ENCODE data around the gene GOSR2. TPM values are rescaled to one million over a fixed set of nuclear protein-coding genes. Genes with fewer than 3 reads are reported as not detected.
A peak's percentile ranks its signal among the peaks of the same experiment; 100 is the strongest.

The GOSR2 gene
- total and polyA plus RNA-seq, 2 of the 13 experiments (the other 11 are each of a cell fraction or from before 2014, with no cell fraction given): 61.5 to 63.9 TPM

GRCh38 chr17:46922804-46923635, at the start of gene GOSR2 (continued):
- TF ChIP-seq MLLT10 (CRISPR knock-in tag; IDR thresholded peaks at IDR 0.05) (no peak), GABPA (IDR thresholded peaks at IDR 0.05; ENCODE audit: low read depth, low read length) (peak; percentile 99), GABPA (CRISPR knock-in tag; IDR thresholded peaks at IDR 0.05; ENCODE audit: low read depth) (peak; percentile 100), GLI4 (CRISPR knock-in tag; IDR thresholded peaks at IDR 0.05; ENCODE audit: borderline replicate concordance) (no peak), HOXD1 (CRISPR knock-in tag; IDR thresholded peaks at IDR 0.05) (no peak), DMAP1 (CRISPR knock-in tag; IDR thresholded peaks at IDR 0.05) (peak; percentile 99), IRF1 (CRISPR knock-in tag; IDR thresholded peaks at IDR 0.05; ENCODE audit: low read depth) (0 out of 2 replicates have a peak, but pooled peaks have one; percentile 73), ATF4 (CRISPR knock-in tag; IDR thresholded peaks at IDR 0.05) (no peak; a peak in 1 of 4 replicates), ZXDC (CRISPR knock-in tag; IDR thresholded peaks at IDR 0.05) (peak; percentile 91), DR1 (CRISPR knock-in tag; IDR thresholded peaks at IDR 0.05) (peak; percentile 89), THAP9 (CRISPR knock-in tag; IDR thresholded peaks at IDR 0.05; ENCODE audit: borderline replicate concordance) (peak; percentile 97), NR3C1 (CRISPR knock-in tag; IDR thresholded peaks at IDR 0.05) (no peak), HMGA1 (CRISPR knock-in tag; conservative IDR thresholded peaks at IDR 0.05) (no peak), ETV6 (CRISPR knock-in tag; conservative IDR thresholded peaks at IDR 0.05) (peak; percentile 94), SMAD3 (CRISPR knock-in tag; IDR thresholded peaks at IDR 0.05) (peak; percentile 79), ZNF256 (CRISPR knock-in tag; conservative IDR thresholded peaks at IDR 0.05) (peak; percentile 90; the same call in 1 of the 2 replicates), ZNF563 (CRISPR knock-in tag; IDR thresholded peaks at IDR 0.05) (peak; percentile 83; the same call in 1 of the 2 replicates), SNAPC2 (CRISPR knock-in tag; IDR thresholded peaks at IDR 0.05) (peak; percentile 94), ZBTB44 (CRISPR knock-in tag; IDR thresholded peaks at IDR 0.05) (no peak; the same call in 1 of the 2 replicates), ZNF10 (CRISPR knock-in tag; IDR thresholded peaks at IDR 0.05; ENCODE audit: borderline replicate concordance, low read depth) (no peak)

Data from HepG2 (cell line).